HL-60/S4 treated with retinoic acid at 250 ng/mL for 4 days and 3 days (cell line): Measurements from ENCODE around the gene LACTB.

Experiments
- in situ Hi-C: fragments of 300-500 bp; cut with MboI; formaldehyde crosslinking; loops from 2 replicates; pipeline ENCODE4 v1.7.0; 2022; ENCODE audit warnings: low sequenced_read_pairs

LACTB gene

GRCh38 chr15:63166219-63166618 lies 44.6 kb downstream of the LACTB start:
- in situ Hi-C loops: no loop called here

GRCh38 chr15:63169788-63170187 lies 48.1 kb downstream of the LACTB start:
- in situ Hi-C loops: no loop called here

GRCh38 chr15:63172376-63172775 lies 50.7 kb downstream of the LACTB start:
- in situ Hi-C loops: no loop called here

GRCh38 chr15:63172851-63173451 lies 51.3 kb downstream of the LACTB start:
- in situ Hi-C loops: no loop called here

- in situ Hi-C loops: no loop called here
Measured at GRCh38 chr15:63176302-63176701, 54.6 kb downstream of the LACTB start.

GRCh38 chr15:63178034-63178433 lies 56.4 kb downstream of the LACTB start:
- in situ Hi-C loops: no loop called here

GRCh38 chr15:63180746-63181145 lies 59.1 kb downstream of the LACTB start:
- in situ Hi-C loops: no loop called here

- in situ Hi-C loops: no loop called here
Measured at GRCh38 chr15:63181648-63182047, 60.0 kb downstream of the LACTB start.

- in situ Hi-C loops: no loop called here
Measured at GRCh38 chr15:63185206-63185605, 63.5 kb downstream of the LACTB start.

GRCh38 chr15:63186065-63186464 lies 64.4 kb downstream of the LACTB start:
- in situ Hi-C loops: no loop called here

GRCh38 chr15:63187589-63188226 lies 66.0 kb downstream of the LACTB start:
- in situ Hi-C loops: no loop called here

GRCh38 chr15:63188247-63188925 lies 66.7 kb downstream of the LACTB start:
- in situ Hi-C loops: no loop called here

- in situ Hi-C loops: no loop called here
Measured at GRCh38 chr15:63188926-63189871, 67.5 kb downstream of the LACTB start, which contains the start of gene RAB8B. RAB8B (plus strand) TSS chr15:63189606; CDS start chr15:63189625, 19 bp downstream.

- in situ Hi-C loops: no loop called here
Measured at GRCh38 chr15:63189941-63190768, 68.5 kb downstream of the LACTB start.

GRCh38 chr15:63190769-63191649 lies 69.3 kb downstream of the LACTB start:
- in situ Hi-C loops: no loop called here
